ENCODE measurements around the gene USP3.

The USP3 gene

GRCh38 chr15:63461230-63461985 lies 43.0 kb upstream of the USP3 start:
- Histone ChIP-seq H3K27ac (ENCODE audit: low read depth, low read length) (no peak overlapping the region), H3K4me2 (ENCODE audit: low read length) (no peak overlapping the region)

GRCh38 chr15:63462088-63462487 lies 42.3 kb upstream of the USP3 start:
- no peak overlapping the region for H3K27ac ChIP-seq (ENCODE audit: low read depth, low read length)
- TF ChIP-seq CTCF (IDR thresholded peaks at IDR 0.05; ENCODE audit: low read depth, low read length, poor library complexity, severe bottlenecking) = no peak
- no peak for TF ChIP-seq EZH2phosphoT487 (IDR thresholded peaks at IDR 0.05; ENCODE audit: borderline replicate concordance, low read length)
- no peaks in the 10 kb centered on the region; the same call in 1 of the 2 replicates for H3K9me3 ChIP-seq (ENCODE audit: control insufficient read depth, insufficient read depth, low read length)
- no peaks in the 10 kb centered on the region for H3K9me2 ChIP-seq (replicated peaks; ENCODE audit: control insufficient read depth, low read length)
- no peaks in the 10 kb centered on the region for H4K20me1 ChIP-seq (ENCODE audit: control insufficient read depth, insufficient read depth, low read depth, low read length)
- no peaks in the 10 kb centered on the region for H3K79me2 ChIP-seq (ENCODE audit: control insufficient read depth, low read length)
- 0 out of 2 replicates have a peak, but pooled peaks cover 2% of the 10 kb centered on the region for H3F3A ChIP-seq (ENCODE audit: control insufficient read depth, insufficient read depth)
- no peaks in the 10 kb centered on the region; the same call in 1 of the 2 replicates for H3K27me3 ChIP-seq (ENCODE audit: control insufficient read depth, low read length)
- no peaks in the 10 kb centered on the region for H3K36me3 ChIP-seq (ENCODE audit: control insufficient read depth, low read length)
- H3K4me1 ChIP-seq (ENCODE audit: control insufficient read depth, low read length) = peaks cover 4% of the 10 kb centered on the region
- no peak overlapping the region for H3K4me2 ChIP-seq (ENCODE audit: low read length)
- H3K4me3 ChIP-seq (ENCODE audit: low read length) = no peak overlapping the region

More at GRCh38 chr15:63461230-63461985, 43.0 kb upstream of the USP3 start:
- H3K36me3 ChIP-seq (ENCODE audit: control insufficient read depth, low read length) = no peaks in the 10 kb centered on the region
- no peak for TF ChIP-seq EZH2phosphoT487 (IDR thresholded peaks at IDR 0.05; ENCODE audit: borderline replicate concordance, low read length)
- no peak for TF ChIP-seq CTCF (IDR thresholded peaks at IDR 0.05; ENCODE audit: low read depth, low read length, poor library complexity, severe bottlenecking)
- no peak overlapping the region for H3K4me3 ChIP-seq (ENCODE audit: low read length)
- H3K79me2 ChIP-seq (ENCODE audit: control insufficient read depth, low read length) = no peaks in the 10 kb centered on the region
- H4K20me1 ChIP-seq (ENCODE audit: control insufficient read depth, insufficient read depth, low read depth, low read length) = no peaks in the 10 kb centered on the region
- no peaks in the 10 kb centered on the region; the same call in 1 of the 2 replicates for H3K27me3 ChIP-seq (ENCODE audit: control insufficient read depth, low read length)
- H3K9me3 ChIP-seq (ENCODE audit: control insufficient read depth, insufficient read depth, low read length) = no peaks in the 10 kb centered on the region; the same call in 1 of the 2 replicates
- H3K9me2 ChIP-seq (replicated peaks; ENCODE audit: control insufficient read depth, low read length) = no peaks in the 10 kb centered on the region
- H3K4me1 ChIP-seq (ENCODE audit: control insufficient read depth, low read length) = no peaks in the 10 kb centered on the region
- 0 out of 2 replicates have a peak, but pooled peaks cover 2% of the 10 kb centered on the region for H3F3A ChIP-seq (ENCODE audit: control insufficient read depth, insufficient read depth)

- Histone ChIP-seq H4K20me1 (ENCODE audit: control insufficient read depth, insufficient read depth, low read depth, low read length) (no peaks in the 10 kb centered on the region), H3K27ac (ENCODE audit: low read depth, low read length) (no peak overlapping the region), H3K36me3 (ENCODE audit: control insufficient read depth, low read length) (no peaks in the 10 kb centered on the region), H3K27me3 (ENCODE audit: control insufficient read depth, low read length) (no peaks in the 10 kb centered on the region; the same call in 1 of the 2 replicates), H3K4me1 (ENCODE audit: control insufficient read depth, low read length) (peaks cover 4% of the 10 kb centered on the region), H3K9me3 (ENCODE audit: control insufficient read depth, insufficient read depth, low read length) (no peaks in the 10 kb centered on the region; the same call in 1 of the 2 replicates), H3K9me2 (replicated peaks; ENCODE audit: control insufficient read depth, low read length) (no peaks in the 10 kb centered on the region), H3K4me2 (ENCODE audit: low read length) (no peak overlapping the region), H3K4me3 (ENCODE audit: low read length) (no peak overlapping the region), H3K79me2 (ENCODE audit: control insufficient read depth, low read length) (no peaks in the 10 kb centered on the region), H3F3A (ENCODE audit: control insufficient read depth, insufficient read depth) (0 out of 2 replicates have a peak, but pooled peaks cover 2% of the 10 kb centered on the region)
- no peak for TF ChIP-seq CTCF (IDR thresholded peaks at IDR 0.05; ENCODE audit: low read depth, low read length, poor library complexity, severe bottlenecking)
- no peak for TF ChIP-seq EZH2phosphoT487 (IDR thresholded peaks at IDR 0.05; ENCODE audit: borderline replicate concordance, low read length)
These were observed 41.4 kb upstream of the USP3 start for GRCh38 chr15:63463036-63463435.

All from DOHH2 (cell line).